Psoas muscle (tissue), 8 donors: ENCODE results near the gene AQP4. TPM values are rescaled to one million over a fixed set of nuclear protein-coding genes. Genes with fewer than 3 reads are reported as not detected.

Source experiments
- ATAC-seq, 4 donors: fragments of 200-7000 bp; cut with Tn5 transposase; one replicate each; pipeline ENCODE4 v1.9.1; 2020; ENCODE audit warnings: moderate library complexity in 3 of 4, mild to moderate bottlenecking in 2 of 4
- DNase-seq, 2 donors: peaks; one replicate each; pipeline ENCODE4 v3.0.0-alpha.2; 2020
- H3K27ac ChIP-seq: fragments of 200-600 bp; one replicate; pipeline ENCODE4 v1.8.0; 2022
- H3K27me3 ChIP-seq, 3 donors: fragments of 200-600 bp in 1 of 3; one replicate each; pipeline versions ENCODE4 v1.6.1 to v1.8.0; 2013 to 2022; ENCODE audit warnings: low read length in 2 of 3, mild to moderate bottlenecking in 2 of 3, moderate library complexity in 1 of 3; ENCODE audit not compliant: insufficient read depth in 3 of 3
- H3K36me3 ChIP-seq, 2 donors: fragments of 200-600 bp in 1 of 2; one replicate each; pipeline versions ENCODE4 v1.6.1 to v1.8.0; 2013 to 2022; ENCODE audit warnings: low read depth in 1 of 2, mild to moderate bottlenecking in 1 of 2, moderate library complexity in 1 of 2; ENCODE audit not compliant: insufficient read depth in 1 of 2
- H3K4me1 ChIP-seq: fragments of 200-600 bp; one replicate; pipeline ENCODE4 v1.8.0; 2022
- H3K4me3 ChIP-seq: fragments of 200-600 bp; one replicate; pipeline ENCODE4 v1.8.0; 2022; ENCODE audit warnings: mild to moderate bottlenecking
- H3K9me3 ChIP-seq: fragments of 200-600 bp; one replicate; pipeline ENCODE4 v1.8.0; 2022
- WGBS, 3 donors: extraction: QIAGEN DNeasy Blood & Tissue Kit; methylation state at CpG; one replicate each; pipeline versions ENCODE4 v1.1.6 to v1.1.7; 2013; 5-methylcytosine and 5-hydroxymethylcytosine counted together
- intact Hi-C, 2 donors: fragments of 100-400 bp; cut with DNase I; formaldehyde crosslinking; loops; one replicate each; pipeline versions ENCODE4 v1.11.0 to v1.14.2; 2022
- long read RNA-seq, 2 donors: library from polyadenylated mRNA; unstranded; transcript quantifications; one replicate each; pipeline ENCODE4 v2.0.0, GENCODE V29; 2021
- polyA plus RNA-seq, 3 donors: library from polyadenylated mRNA; stranded (reverse); fragments of 200-250 nt; gene quantifications; one replicate each; pipeline ENCODE4 v1.2.3, GENCODE V29; 2013
- total RNA-seq, 4 donors: library from RNA; stranded (reverse); fragmentation: NEBNext Ultra II Directional in 2 of 4; extraction: Animal tissue kit (Norgen Biotek cat#: 25700) in 2 of 4; gene quantifications; one replicate each; pipeline versions ENCODE4 v1.2.1 to v1.2.4, GENCODE V29; 2021 to 2023
- TF ChIP-seq, protein P1 (sequence below): fragments of 200-600 bp; IDR thresholded peaks from one replicate; pipeline ENCODE4 v1.8.0; 2022; ENCODE audit warnings: antibody characterized with exemption
- donor health status: healthy with polysubstance abuse.
- donor health status: DM: no; HTN: no; CAD: no; lungs with moderate emphysema.
- donor health status: Bipolar disorder and iron deficiency.
- donor health status: healthy.
- donor health status: DM: yes; HTN: yes; CAD: no.
- donor health status: DM: no; HTN: no; CAD: no.
- donor health status: DM: no; HTN: no; CAD: no.
- donor health status: DM: yes; HTN: yes; CAD: no.

AQP4 gene, protein sequence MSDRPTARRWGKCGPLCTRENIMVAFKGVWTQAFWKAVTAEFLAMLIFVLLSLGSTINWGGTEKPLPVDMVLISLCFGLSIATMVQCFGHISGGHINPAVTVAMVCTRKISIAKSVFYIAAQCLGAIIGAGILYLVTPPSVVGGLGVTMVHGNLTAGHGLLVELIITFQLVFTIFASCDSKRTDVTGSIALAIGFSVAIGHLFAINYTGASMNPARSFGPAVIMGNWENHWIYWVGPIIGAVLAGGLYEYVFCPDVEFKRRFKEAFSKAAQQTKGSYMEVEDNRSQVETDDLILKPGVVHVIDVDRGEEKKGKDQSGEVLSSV
- total RNA-seq, result 10 to 100 TPM in 2 of 4 donors, 1 to 10 TPM in 2; 9.0 to 27.1 (median 11.2) TPM
- 10 to 100 TPM in 2 of 3 donors, 1 to 10 TPM in 1; 5.3 to 26.2 (median 10.4) TPM for polyA plus RNA-seq
- long read RNA-seq, donor 1, full-length matches to known transcripts, result 3 of 3 reads
- long read RNA-seq, donor 1, partial matches to known transcripts, result 0 of 3 reads
- long read RNA-seq, donor 1, other reads (novel, unspliced or antisense), result 0 of 3 reads
- long read RNA-seq, donor 2, full-length matches to known transcripts, result 33 of 36 reads
- long read RNA-seq, donor 2, partial matches to known transcripts, result 0 of 36 reads
- long read RNA-seq, donor 2, other reads (novel, unspliced or antisense), result 3 of 36 reads

DNA sequence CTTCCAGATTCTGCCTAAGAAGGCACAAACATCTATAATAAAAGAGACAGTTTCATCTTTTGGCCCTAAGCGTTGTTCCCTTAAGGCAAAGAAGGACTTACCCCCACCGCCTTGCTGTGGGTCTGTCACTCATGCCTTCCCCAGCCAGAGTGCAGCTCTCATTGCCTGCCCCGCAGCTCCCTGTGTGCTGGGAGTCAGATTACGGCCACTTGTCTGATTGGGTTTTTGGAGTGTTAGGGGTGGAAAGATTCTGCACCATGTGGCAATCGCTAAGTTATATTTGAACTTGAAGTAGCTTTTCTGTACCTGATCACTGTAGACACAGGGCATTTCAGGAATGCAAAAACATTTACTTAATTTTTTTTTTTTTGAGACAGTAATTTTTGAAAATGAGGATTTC, at the start of gene AQP4:
AQP4 (minus strand) TSS at position 151 of the 400 bp plus-strand sequence; CDS start at position 133, 18 bp downstream.
- H3K27me3 ChIP-seq, result no peaks in the 10 kb centered on the region
- H3K4me1 ChIP-seq, result peaks cover 41% of the 10 kb centered on the region
- H3K36me3 ChIP-seq, result peaks cover 0 to 17% of the 10 kb centered on the region in 2 donors
- TF ChIP-seq, protein P1, sequence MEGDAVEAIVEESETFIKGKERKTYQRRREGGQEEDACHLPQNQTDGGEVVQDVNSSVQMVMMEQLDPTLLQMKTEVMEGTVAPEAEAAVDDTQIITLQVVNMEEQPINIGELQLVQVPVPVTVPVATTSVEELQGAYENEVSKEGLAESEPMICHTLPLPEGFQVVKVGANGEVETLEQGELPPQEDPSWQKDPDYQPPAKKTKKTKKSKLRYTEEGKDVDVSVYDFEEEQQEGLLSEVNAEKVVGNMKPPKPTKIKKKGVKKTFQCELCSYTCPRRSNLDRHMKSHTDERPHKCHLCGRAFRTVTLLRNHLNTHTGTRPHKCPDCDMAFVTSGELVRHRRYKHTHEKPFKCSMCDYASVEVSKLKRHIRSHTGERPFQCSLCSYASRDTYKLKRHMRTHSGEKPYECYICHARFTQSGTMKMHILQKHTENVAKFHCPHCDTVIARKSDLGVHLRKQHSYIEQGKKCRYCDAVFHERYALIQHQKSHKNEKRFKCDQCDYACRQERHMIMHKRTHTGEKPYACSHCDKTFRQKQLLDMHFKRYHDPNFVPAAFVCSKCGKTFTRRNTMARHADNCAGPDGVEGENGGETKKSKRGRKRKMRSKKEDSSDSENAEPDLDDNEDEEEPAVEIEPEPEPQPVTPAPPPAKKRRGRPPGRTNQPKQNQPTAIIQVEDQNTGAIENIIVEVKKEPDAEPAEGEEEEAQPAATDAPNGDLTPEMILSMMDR, result no peak
- intact Hi-C loops, result loop anchor here (10.0 kb wide), 2 partner anchors 99 to 139 kb away; no protein-coding TSS in a partner anchor
- ATAC-seq, result peak; percentile 83 to 86 (median 84)
- peak; percentile 44 to 86 for DNase-seq
- H3K4me3 ChIP-seq, result peak within 1 kb of the TSS; percentile 66
- H3K9me3 ChIP-seq, result no peaks in the 10 kb centered on the region
- peak within 1 kb of the TSS; percentile 83 for H3K27ac ChIP-seq
- WGBS, 3 donors, result 15 to 30% (median 18%) methylated on average over 5 of the region's 5 CpGs

DNA sequence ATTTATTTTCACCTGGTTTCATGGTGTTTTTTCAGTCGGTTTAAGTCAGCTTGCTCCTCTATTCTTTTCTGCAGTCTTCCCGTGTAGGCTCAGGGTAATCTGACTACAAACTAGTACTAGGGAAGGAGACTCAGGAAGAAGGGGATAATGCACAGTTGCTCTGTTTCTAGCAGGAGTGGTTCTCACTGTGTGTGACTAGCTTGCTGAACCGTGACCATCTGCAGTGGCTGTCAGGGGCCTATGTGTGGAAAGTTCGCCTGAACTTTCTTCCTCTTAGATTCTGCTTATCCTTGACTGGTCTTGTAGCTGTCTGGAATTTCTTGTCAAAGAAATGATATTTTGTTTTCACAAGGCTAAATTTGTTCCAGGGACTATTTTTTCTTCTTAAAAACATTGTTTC, 46.3 kb upstream of the AQP4 start:
- Histone ChIP-seq H3K36me3 (no peaks in the 10 kb centered on the region), H3K4me3 (no peak overlapping the region), H3K4me1 (no peaks in the 10 kb centered on the region), H3K27me3 (no peaks in the 10 kb centered on the region), H3K27ac (no peak overlapping the region), H3K9me3 (no peaks in the 10 kb centered on the region)
- 56 to 65% (median 64%) methylated on average over 4 of the region's 4 CpGs for WGBS, 3 donors
- intact Hi-C loops, result no loop called here
- DNase-seq (no peak), ATAC-seq (no peak)
- TF ChIP-seq, protein P1, result no peak

DNA sequence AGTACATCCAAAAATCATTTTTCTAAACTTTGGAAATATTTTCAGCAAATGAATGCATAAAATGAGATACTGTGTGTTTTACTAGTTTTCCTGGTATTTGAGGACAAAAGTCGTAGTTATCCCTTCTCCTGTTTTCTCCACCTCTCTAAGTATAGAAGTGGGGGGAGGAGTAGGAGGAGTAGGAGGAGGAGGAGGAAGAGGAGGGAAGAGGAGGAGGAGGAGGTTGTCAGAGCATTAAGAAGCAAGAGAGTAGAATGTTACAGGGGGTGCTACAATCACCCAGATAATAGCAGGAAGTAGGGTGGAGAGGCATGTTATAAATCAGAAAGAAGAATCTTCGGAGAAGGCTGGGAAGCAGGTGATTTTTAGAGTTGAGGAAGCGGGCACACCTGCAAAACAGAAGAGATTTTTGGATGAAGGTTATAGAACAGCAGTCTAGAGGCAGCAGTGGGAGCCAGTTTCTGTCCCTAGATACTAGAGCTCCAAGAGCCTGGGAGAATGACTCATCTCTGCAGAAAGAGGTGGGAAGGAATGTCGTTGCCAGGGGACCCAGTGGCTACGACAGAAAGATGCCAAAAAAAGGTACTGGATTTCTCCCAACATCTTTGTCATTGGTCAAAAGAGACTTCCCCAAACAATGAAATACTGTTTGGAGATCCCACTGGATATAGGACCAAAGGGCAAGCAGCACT, 44.2 kb upstream of the AQP4 start:
- Histone ChIP-seq H3K27ac (no peak overlapping the region), H3K4me3 (no peak overlapping the region), H3K9me3 (no peaks in the 10 kb centered on the region), H3K27me3 (no peaks in the 10 kb centered on the region), H3K4me1 (no peaks in the 10 kb centered on the region), H3K36me3 (no peaks in the 10 kb centered on the region)
- DNase-seq (no peak), ATAC-seq (peak in 3 of 4 donors; percentile 48 to 60 (median 55))
- WGBS, 3 donors, result 31 to 44% (median 43%) methylated on average over 5 of the region's 5 CpGs
- TF ChIP-seq, protein P1, result no peak
- intact Hi-C loops, result no loop called here

DNA sequence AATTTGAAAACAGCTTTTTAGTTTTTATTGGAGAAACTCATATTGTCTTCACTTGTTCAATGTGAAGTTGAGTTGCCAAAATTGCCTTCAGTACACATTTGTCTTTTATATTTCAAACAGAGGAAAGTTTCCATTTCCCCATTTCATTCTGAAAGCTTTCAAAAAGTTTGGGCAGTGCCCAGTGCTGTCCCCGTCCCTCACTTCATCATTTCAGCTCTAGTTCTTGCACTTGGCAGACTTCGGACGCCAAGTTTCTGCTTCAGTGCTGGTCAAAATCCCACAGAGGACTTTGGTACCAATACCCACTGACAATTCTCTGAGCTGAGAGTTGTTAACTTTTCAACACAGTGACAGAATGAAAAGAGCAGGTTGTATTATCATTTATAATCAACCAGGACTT, 43.4 kb upstream of the AQP4 start:
- no peak for ATAC-seq
- DNase-seq, result no peak
- intact Hi-C loops, result no loop called here

More for the DNA sequence above, 43.4 kb upstream of the AQP4 start:
- no peaks in the 10 kb centered on the region for H3K36me3 ChIP-seq
- 47 to 57% (median 56%) methylated on average over 3 of the region's 3 CpGs for WGBS, 3 donors
- no peaks in the 10 kb centered on the region for H3K27me3 ChIP-seq
- H3K4me3 ChIP-seq, result no peak overlapping the region
- H3K9me3 ChIP-seq, result no peaks in the 10 kb centered on the region
- no peaks in the 10 kb centered on the region for H3K4me1 ChIP-seq
- TF ChIP-seq, protein P1, result no peak
- H3K27ac ChIP-seq, result no peak overlapping the region
